GM12878 (cell line): ENCODE results near the gene NDN. TPM values are rescaled to one million over a fixed set of nuclear protein-coding genes. Genes with fewer than 3 reads are reported as not detected.

Experiments used
- ATAC-seq: fragments of 200-7000 bp; cut with Tn5 transposase; 3 replicates; pipeline ENCODE4 v1.9.1; 2020; ENCODE audit warnings: mild to moderate bottlenecking, moderate library complexity
- BruUV-seq: library from RNA; stranded (reverse); fragments of 400-500 nt; replicated peaks from 2 replicates; lab custom pipeline; 2021; lab: Mats Ljungman, UMichigan
- CTCF ChIA-PET: fragments of 300-600 bp; sonication (Branson Sonifier 250); formaldehyde crosslinking; extraction: SDS; loops from one replicate; lab custom pipeline; 2021; ENCODE audit warnings: inconsistent platforms; lab: Yijun Ruan, JAX
- POLR2A ChIA-PET: fragments of 350-600 bp; formaldehyde crosslinking; extraction: SDS; loops from one replicate; lab custom pipeline; 2021; ENCODE audit warnings: inconsistent platforms; lab: Charles Lee
- RAD21 ChIA-PET: fragments of 300-600 bp; sonication (Branson Sonifier 250); formaldehyde crosslinking; loops from one replicate; lab custom pipeline; 2023; ENCODE audit warnings: antibody characterized with exemption; ENCODE audit not compliant: unreplicated experiment; lab: Charles Lee
- SMC1A ChIA-PET: fragments of 300-600 bp; sonication (Branson Sonifier 250); formaldehyde crosslinking; loops from one replicate; lab custom pipeline; 2023; ENCODE audit not compliant: unreplicated experiment, uncharacterized antibody; lab: Charles Lee
- DNase-seq: peaks from one replicate; pipeline ENCODE4 v3.0.0-alpha.2; 2011; ENCODE audit warnings: low read depth, low spot score
- FAIRE-seq: peaks from 3 replicates; lab custom pipeline; 2011; peaks lifted over from hg19 to GRCh38; lab: Jason Lieb, UNC
- H2AFZ ChIP-seq: 2 replicates; pipeline ENCODE4 v1.6.0; 2011; ENCODE audit warnings: low read depth, low read length, control low read depth; ENCODE audit not compliant: control insufficient read depth
- H3K27ac ChIP-seq: 2 replicates; pipeline ENCODE4 v1.5.1; 2011; ENCODE audit warnings: control low read depth; ENCODE audit not compliant: control insufficient read depth, insufficient read depth
- H3K27me3 ChIP-seq, 2 experiments: replicated peaks in 1 of 2; 2 replicates each; pipeline versions ENCODE4 v1.6.0 to v1.6.1; 2011; ENCODE audit warnings: low read length in 1 of 2; ENCODE audit not compliant: control insufficient read depth in 2 of 2, insufficient read depth in 2 of 2
- H3K36me3 ChIP-seq, 2 experiments: 2 replicates each; pipeline ENCODE4 v1.5.1; 2011; ENCODE audit warnings: low read length in 1 of 2; ENCODE audit not compliant: control insufficient read depth in 2 of 2, insufficient read depth in 2 of 2
- H3K4me1 ChIP-seq: 2 replicates; pipeline ENCODE4 v1.6.1; 2011; ENCODE audit warnings: mild to moderate bottlenecking, low read length, moderate library complexity, mixed read lengths; ENCODE audit not compliant: control insufficient read depth, insufficient read depth
- H3K4me2 ChIP-seq: 2 replicates; pipeline ENCODE4 v1.6.0; 2011; ENCODE audit warnings: control low read depth; ENCODE audit not compliant: control insufficient read depth, insufficient read depth
- H3K4me3 ChIP-seq: fragments of 200-600 bp; sonication (generic); 2 replicates; pipeline ENCODE4 v1.5.1; 2016
- H3K79me2 ChIP-seq: 2 replicates; pipeline ENCODE4 v1.6.0; 2011; ENCODE audit warnings: low read length; ENCODE audit not compliant: control insufficient read depth, insufficient read depth
- H3K9ac ChIP-seq: 2 replicates; pipeline ENCODE4 v1.8.0; 2011; ENCODE audit warnings: low read length, control low read depth, mixed read lengths; ENCODE audit not compliant: control insufficient read depth, insufficient read depth
- H3K9me3 ChIP-seq: replicated peaks from 3 replicates; pipeline ENCODE4 v1.5.1; 2011; ENCODE audit warnings: mild to moderate bottlenecking, low read length; ENCODE audit not compliant: control insufficient read depth, insufficient read depth
- H4K20me1 ChIP-seq: 2 replicates; pipeline ENCODE4 v1.6.0; 2011; ENCODE audit not compliant: control insufficient read depth, insufficient read depth
- ASH2L ChIP-seq: fragments of 300-600, 200-600 bp; sonication (generic); IDR thresholded peaks from 2 replicates; pipeline ENCODE4 v1.6.1; 2017; ENCODE audit warnings: low read depth, mild to moderate bottlenecking, borderline replicate concordance
- BRCA1 ChIP-seq: IDR thresholded peaks from 2 replicates; pipeline ENCODE4 v1.6.1; 2011; ENCODE audit warnings: low read depth, low read length, improper control_type of control experiment
- FOXK2 ChIP-seq: fragments of 450-650 bp; IDR thresholded peaks from 2 replicates; pipeline ENCODE4 v1.6.1; 2017; ENCODE audit warnings: mild to moderate bottlenecking, moderate library complexity
- IKZF1 ChIP-seq: fragments of 450-650 bp; conservative IDR thresholded peaks from 2 replicates; pipeline ENCODE4 v1.6.1; 2017; ENCODE audit warnings: antibody characterized with exemption, mild to moderate bottlenecking
- KLF5 ChIP-seq: fragments of 450-650 bp; IDR thresholded peaks from 2 replicates; pipeline ENCODE4 v1.6.1; 2014; ENCODE audit warnings: mild to moderate bottlenecking; ENCODE audit not compliant: partially characterized antibody
- LARP7 ChIP-seq: fragments of 450-650 bp; IDR thresholded peaks from 2 replicates; pipeline ENCODE4 v1.6.1; 2017; ENCODE audit warnings: mild to moderate bottlenecking
- MEF2A ChIP-seq: IDR thresholded peaks from 2 replicates; pipeline ENCODE4 v1.6.1; 2011; ENCODE audit warnings: low read depth, mild to moderate bottlenecking, low read length, moderate library complexity; ENCODE audit not compliant: insufficient read depth
- NFYB ChIP-seq: IDR thresholded peaks from 2 replicates; pipeline ENCODE4 v1.6.1; 2011; ENCODE audit warnings: low read depth, mild to moderate bottlenecking, low read length, improper control_type of control experiment, moderate library complexity; ENCODE audit not compliant: insufficient read depth
- NR2C2 ChIP-seq: IDR thresholded peaks from 2 replicates; pipeline ENCODE4 v1.6.1; 2011; ENCODE audit warnings: borderline replicate concordance, low read depth; ENCODE audit not compliant: control insufficient read depth, insufficient read length
- NRF1 ChIP-seq: conservative IDR thresholded peaks from 2 replicates; pipeline ENCODE4 v1.6.1; 2011; ENCODE audit warnings: mild to moderate bottlenecking, low read depth, low read length, improper control_type of control experiment
- RAD51 ChIP-seq: fragments of 450-650 bp; IDR thresholded peaks from 2 replicates; pipeline ENCODE4 v1.6.1; 2016; ENCODE audit warnings: moderate library complexity, mild to moderate bottlenecking, inconsistent platforms
- SREBF1 ChIP-seq: IDR thresholded peaks from 2 replicates; pipeline ENCODE4 v1.6.1; 2012; ENCODE audit warnings: mild to moderate bottlenecking, low read length
- STAT1 ChIP-seq: fragments of 450-650 bp; conservative IDR thresholded peaks from 2 replicates; pipeline ENCODE4 v1.6.1; 2014; ENCODE audit warnings: antibody characterized with exemption, mild to moderate bottlenecking
- TCF12 ChIP-seq: IDR thresholded peaks from 2 replicates; pipeline ENCODE4 v1.6.1; 2011; ENCODE audit warnings: low read depth, mild to moderate bottlenecking, low read length
- ZBED1 ChIP-seq: IDR thresholded peaks from 2 replicates; pipeline ENCODE4 v1.6.1; 2016; ENCODE audit warnings: borderline replicate concordance
- ZNF592 ChIP-seq: fragments of 450-650 bp; IDR thresholded peaks from 2 replicates; pipeline ENCODE4 v1.6.1; 2017; ENCODE audit warnings: mild to moderate bottlenecking, moderate library complexity
- WGBS: methylation state at CpG from one replicate; pipeline ENCODE4 v1.1.6; 2016; ENCODE audit warnings: low lambda C conversion rate; ENCODE audit not compliant: insufficient replicate concordance, insufficient coverage; ENCODE audit errors: missing lambda C conversion rate; 5-methylcytosine and 5-hydroxymethylcytosine counted together
- in situ Hi-C: fragments of 300-500 bp; cut with MboI; formaldehyde crosslinking; loops from 9 replicates; pipeline ENCODE4 v1.14.3; 2018; ENCODE audit warnings: mixed read lengths
- intact Hi-C: fragments of 100-400 bp; cut with micrococcal nuclease; formaldehyde crosslinking; loops from one replicate; pipeline ENCODE4 v1.14.2; 2022; ENCODE audit not compliant: unreplicated experiment
- polyA plus RNA-seq, 11 experiments: library from polyadenylated mRNA; depleted of rRNA in 4 of 11; unstranded in 6 of 11; stranded (reverse) in 5 of 11; fragments of >200 nt; fragmentation: Nextera tagmentation in 4 of 11; fragmentation: Illumina TruSeq in 1 of 11; extraction: Ambion mirVana in 4 of 11; extraction: Trizol in 1 of 11; gene quantifications; 1 replicate in 1 of 11; 2 replicates in 10 of 11; pipeline versions ENCODE4 v1.2.1 to v1.2.3, GENCODE V29; 2011 to 2016; ENCODE audit warnings: inconsistent platforms in 2 of 11, missing spikeins in 2 of 11, low read depth in 1 of 11
- total RNA-seq, 4 experiments: library from RNA; depleted of rRNA in 3 of 4; stranded (reverse); fragments of >200 nt in 3 of 4; fragmentation: Illumina TruSeq in 1 of 4; extraction: Trizol in 1 of 4; gene quantifications; 2 replicates each; pipeline versions ENCODE4 v1.2.1 to v1.2.3, GENCODE V29; 2013 to 2021
- TF ChIP-seq, protein P1 (sequence below): IDR thresholded peaks from 2 replicates; pipeline ENCODE4 v1.6.1; 2011; ENCODE audit warnings: mild to moderate bottlenecking, low read depth, low read length, moderate library complexity; ENCODE audit not compliant: insufficient replicate concordance
- TF ChIP-seq, protein P2 (sequence below): fragments of 450-650 bp; IDR thresholded peaks from 2 replicates; pipeline ENCODE4 v1.6.1; 2018; ENCODE audit warnings: borderline replicate concordance, mild to moderate bottlenecking; ENCODE audit not compliant: partially characterized antibody

The NDN gene
- total and polyA plus RNA-seq, 10 of the 15 experiments (the other 5 are each of a cell fraction or from before 2014, with no cell fraction given): 0.10 to 0.13 TPM; not detected in 8

- H3K4me3 ChIP-seq: no peak overlapping the region
- CTCF ChIA-PET: interaction anchor here (0.5 kb wide), 1 partner anchor 16 kb away, joined by 4 read pairs; no protein-coding TSS in a partner anchor
- in situ Hi-C loops: no loop called here
- no peak for TF ChIP-seq KLF5
- TF ChIP-seq ZBED1: no peak
- TF ChIP-seq SREBF1: no peak
- no peak for TF ChIP-seq ASH2L
- TF ChIP-seq, protein P1, sequence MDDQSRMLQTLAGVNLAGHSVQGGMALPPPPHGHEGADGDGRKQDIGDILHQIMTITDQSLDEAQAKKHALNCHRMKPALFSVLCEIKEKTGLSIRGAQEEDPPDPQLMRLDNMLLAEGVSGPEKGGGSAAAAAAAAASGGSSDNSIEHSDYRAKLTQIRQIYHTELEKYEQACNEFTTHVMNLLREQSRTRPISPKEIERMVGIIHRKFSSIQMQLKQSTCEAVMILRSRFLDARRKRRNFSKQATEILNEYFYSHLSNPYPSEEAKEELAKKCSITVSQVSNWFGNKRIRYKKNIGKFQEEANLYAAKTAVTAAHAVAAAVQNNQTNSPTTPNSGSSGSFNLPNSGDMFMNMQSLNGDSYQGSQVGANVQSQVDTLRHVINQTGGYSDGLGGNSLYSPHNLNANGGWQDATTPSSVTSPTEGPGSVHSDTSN: no peak
- no peak for TF ChIP-seq NFYB
- no peak for TF ChIP-seq RAD51
- TF ChIP-seq MEF2A: no peak
- no peak for TF ChIP-seq BRCA1
- TF ChIP-seq, protein P2, sequence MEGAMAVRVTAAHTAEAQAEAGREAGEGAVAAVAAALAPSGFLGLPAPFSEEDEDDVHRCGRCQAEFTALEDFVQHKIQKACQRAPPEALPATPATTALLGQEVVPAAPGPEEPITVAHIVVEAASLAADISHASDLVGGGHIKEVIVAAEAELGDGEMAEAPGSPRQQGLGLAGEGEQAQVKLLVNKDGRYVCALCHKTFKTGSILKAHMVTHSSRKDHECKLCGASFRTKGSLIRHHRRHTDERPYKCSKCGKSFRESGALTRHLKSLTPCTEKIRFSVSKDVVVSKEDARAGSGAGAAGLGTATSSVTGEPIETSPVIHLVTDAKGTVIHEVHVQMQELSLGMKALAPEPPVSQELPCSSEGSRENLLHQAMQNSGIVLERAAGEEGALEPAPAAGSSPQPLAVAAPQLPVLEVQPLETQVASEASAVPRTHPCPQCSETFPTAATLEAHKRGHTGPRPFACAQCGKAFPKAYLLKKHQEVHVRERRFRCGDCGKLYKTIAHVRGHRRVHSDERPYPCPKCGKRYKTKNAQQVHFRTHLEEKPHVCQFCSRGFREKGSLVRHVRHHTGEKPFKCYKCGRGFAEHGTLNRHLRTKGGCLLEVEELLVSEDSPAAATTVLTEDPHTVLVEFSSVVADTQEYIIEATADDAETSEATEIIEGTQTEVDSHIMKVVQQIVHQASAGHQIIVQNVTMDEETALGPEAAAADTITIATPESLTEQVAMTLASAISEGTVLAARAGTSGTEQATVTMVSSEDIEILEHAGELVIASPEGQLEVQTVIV: no peak
- TF ChIP-seq ZNF592: no peak
- no peak for TF ChIP-seq LARP7
- no peak for TF ChIP-seq TCF12
- no peak for TF ChIP-seq STAT1
- TF ChIP-seq NR2C2: no peak
- no peak for TF ChIP-seq IKZF1
- TF ChIP-seq FOXK2: no peak
- no peak for TF ChIP-seq NRF1
Measured at GRCh38 chr15:23736033-23736673, 49.0 kb upstream of the NDN start.

More at GRCh38 chr15:23736033-23736673, 49.0 kb upstream of the NDN start:
- Histone ChIP-seq H3K79me2 (no peaks in the 10 kb centered on the region), H3K27ac (no peak overlapping the region), H3K9me3 (no peaks in the 10 kb centered on the region), H4K20me1 (no peaks in the 10 kb centered on the region), H3K4me1 (no peaks in the 10 kb centered on the region), H3K9ac (no peak overlapping the region), H3K4me2 (no peak overlapping the region), H2AFZ (no peak overlapping the region), H3K36me3 (no peaks in the 10 kb centered on the region), H3K27me3 (no peaks in the 10 kb centered on the region)
- 10% methylated on average over 5 of the region's 5 CpGs for WGBS
- ChIA-PET SMC1A (no interaction called here), RAD21 (no interaction called here), POLR2A (no interaction called here)
- intact Hi-C loops: no loop called here
- ATAC-seq (no peak), DNase-seq (no peak), FAIRE-seq (no peak)
- BruUV-seq: no TSS peak
